IPS-NIHi11 (cell line): ENCODE data around the gene DLL4.

Source experiments
- DNase-seq: peaks from one replicate; pipeline ENCODE4 v3.0.0; 2012; ENCODE audit warnings: mixed read lengths, low spot score

DLL4 gene

GRCh38 chr15:40928821-40929659 is at the start of gene DLL4:
DLL4 (plus strand) TSS chr15:40929340; CDS start chr15:40929669, 329 bp downstream.
- DNase-seq: peak; percentile 81

GRCh38 chr15:40879609-40880008 is 49.5 kb upstream of the DLL4 start:
- no peak for DNase-seq

GRCh38 chr15:40881351-40881750 is 47.8 kb upstream of the DLL4 start:
- peak; percentile 0 for DNase-seq

GRCh38 chr15:40886586-40886985 is 42.6 kb upstream of the DLL4 start:
- no peak for DNase-seq

- no peak for DNase-seq
Observed at GRCh38 chr15:40889112-40889511, 40.0 kb upstream of the DLL4 start.

GRCh38 chr15:40891138-40891537 is 38.0 kb upstream of the DLL4 start:
- DNase-seq: no peak

- peak; percentile 44 for DNase-seq
Observed at GRCh38 chr15:40891810-40892446, 37.2 kb upstream of the DLL4 start.

- DNase-seq: no peak
Observed at GRCh38 chr15:40892447-40893012, 36.6 kb upstream of the DLL4 start.

GRCh38 chr15:40893019-40893670 is 36.0 kb upstream of the DLL4 start:
- no peak for DNase-seq

GRCh38 chr15:40893733-40894680 is 35.1 kb upstream of the DLL4 start, which contains the start of gene VPS18:
VPS18 (plus strand) TSS chr15:40894450; CDS start chr15:40894769, 319 bp downstream.
- peak; percentile 95 for DNase-seq

- peak; percentile 70 for DNase-seq
Observed at GRCh38 chr15:40894681-40895448, 34.3 kb upstream of the DLL4 start.

GRCh38 chr15:40899536-40900207 is 29.5 kb upstream of the DLL4 start:
- DNase-seq: no peak

- DNase-seq: no peak
Observed at GRCh38 chr15:40900256-40901052, 28.7 kb upstream of the DLL4 start.

- DNase-seq: no peak
Observed at GRCh38 chr15:40901053-40901443, 28.1 kb upstream of the DLL4 start.

- no peak for DNase-seq
Observed at GRCh38 chr15:40902605-40903561, 26.3 kb upstream of the DLL4 start.

- no peak for DNase-seq
Observed at GRCh38 chr15:40904552-40905201, 24.5 kb upstream of the DLL4 start.
